ENCODE measurements around the gene TNNT3.

TNNT3 gene

DNA sequence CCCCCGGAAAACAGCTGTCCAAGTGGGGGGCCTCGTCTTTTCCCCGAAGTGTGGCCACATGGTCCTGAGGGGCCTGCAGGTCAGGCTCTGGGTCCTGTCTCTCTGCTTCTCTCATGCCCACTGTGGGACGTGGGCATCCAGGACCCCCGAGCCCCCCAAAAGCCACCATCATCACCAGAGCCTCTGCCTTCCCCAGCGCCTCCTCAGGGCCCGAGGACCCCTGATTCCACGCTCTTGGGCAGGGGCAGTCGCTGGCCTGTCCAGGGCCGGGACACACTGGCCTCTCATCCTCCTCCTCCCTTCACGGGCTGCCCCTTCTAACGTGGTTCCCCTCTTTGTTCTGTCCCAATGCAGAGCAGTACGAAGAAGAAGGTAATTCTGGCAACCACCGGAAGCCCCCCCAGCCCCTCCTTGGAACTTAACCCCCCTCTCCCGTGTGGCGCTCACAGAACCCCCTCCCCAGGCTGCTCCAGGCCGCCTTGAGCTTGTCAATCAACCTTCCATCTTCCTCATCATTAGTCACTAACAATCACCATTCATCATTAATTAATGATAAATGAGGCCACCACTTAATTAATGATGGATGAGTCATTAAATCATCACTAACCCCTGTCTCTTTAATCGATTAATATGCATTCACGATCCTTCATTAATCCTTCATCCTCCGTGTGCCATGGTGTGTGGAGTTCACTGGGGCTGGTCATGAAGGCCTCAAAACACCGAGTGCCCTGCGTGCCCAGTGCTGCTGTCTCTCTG is 3.9 kb downstream of the TNNT3 start:
- DNase-seq (ENCODE audit: low read depth) = no peak

DNA sequence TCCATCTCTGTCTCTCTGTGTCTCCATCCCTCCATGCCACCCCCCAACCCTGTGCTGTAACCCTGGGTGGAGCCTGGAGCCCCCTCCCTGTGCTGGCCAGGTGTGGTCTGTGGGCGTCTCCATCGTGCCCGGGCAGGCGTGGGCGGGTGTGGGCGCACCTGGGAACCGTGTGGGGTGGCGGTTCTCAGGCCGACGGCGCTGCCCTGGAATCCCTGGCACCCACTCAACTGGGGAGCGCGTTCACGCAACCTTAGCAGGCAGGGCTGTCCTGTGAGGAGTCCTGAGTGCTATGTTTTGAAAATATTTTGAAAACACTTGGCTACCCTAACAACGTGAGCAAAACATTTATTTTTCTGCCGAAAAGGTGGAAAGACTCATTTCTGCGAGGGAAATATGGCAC is 4.7 kb downstream of the TNNT3 start:
- DNase-seq (ENCODE audit: low read depth) = no peak

DNA sequence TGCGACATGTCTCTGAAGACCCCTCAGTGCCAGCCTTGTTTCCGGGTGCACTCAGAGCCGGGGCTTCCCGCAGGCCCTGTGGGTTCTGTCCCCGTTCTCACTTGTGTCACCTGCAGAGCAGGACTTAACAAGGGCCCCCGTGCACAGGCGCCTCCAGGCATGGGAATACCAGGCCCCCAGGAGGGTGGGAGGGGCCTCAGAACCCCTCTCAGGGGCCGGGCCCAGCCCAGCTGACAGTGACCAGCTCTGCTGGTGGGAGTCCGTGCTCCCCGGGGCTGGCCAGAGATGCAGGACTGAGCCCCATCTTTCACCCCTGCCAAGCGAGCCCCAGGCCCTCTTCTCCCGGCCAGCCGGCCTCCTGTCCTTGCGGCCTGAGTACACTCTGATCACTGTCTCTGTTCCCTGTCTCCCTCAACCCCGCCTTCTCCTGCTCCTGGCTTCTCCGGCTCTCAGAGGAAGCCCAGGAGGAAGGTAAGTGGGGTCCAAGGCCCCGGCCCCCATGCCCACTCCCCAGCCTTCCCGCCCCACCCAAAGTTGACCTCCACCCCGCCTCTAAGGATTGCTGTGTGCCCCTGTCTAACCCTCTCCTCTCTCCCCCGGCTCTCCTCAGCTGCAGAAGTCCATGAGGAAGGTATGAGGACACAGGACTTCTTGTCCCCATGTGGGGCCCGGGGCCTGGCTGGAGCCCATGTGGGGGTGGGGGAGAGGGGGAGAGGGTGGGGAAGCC is 5.3 kb downstream of the TNNT3 start:
- no peak for DNase-seq (ENCODE audit: low read depth)

DNA sequence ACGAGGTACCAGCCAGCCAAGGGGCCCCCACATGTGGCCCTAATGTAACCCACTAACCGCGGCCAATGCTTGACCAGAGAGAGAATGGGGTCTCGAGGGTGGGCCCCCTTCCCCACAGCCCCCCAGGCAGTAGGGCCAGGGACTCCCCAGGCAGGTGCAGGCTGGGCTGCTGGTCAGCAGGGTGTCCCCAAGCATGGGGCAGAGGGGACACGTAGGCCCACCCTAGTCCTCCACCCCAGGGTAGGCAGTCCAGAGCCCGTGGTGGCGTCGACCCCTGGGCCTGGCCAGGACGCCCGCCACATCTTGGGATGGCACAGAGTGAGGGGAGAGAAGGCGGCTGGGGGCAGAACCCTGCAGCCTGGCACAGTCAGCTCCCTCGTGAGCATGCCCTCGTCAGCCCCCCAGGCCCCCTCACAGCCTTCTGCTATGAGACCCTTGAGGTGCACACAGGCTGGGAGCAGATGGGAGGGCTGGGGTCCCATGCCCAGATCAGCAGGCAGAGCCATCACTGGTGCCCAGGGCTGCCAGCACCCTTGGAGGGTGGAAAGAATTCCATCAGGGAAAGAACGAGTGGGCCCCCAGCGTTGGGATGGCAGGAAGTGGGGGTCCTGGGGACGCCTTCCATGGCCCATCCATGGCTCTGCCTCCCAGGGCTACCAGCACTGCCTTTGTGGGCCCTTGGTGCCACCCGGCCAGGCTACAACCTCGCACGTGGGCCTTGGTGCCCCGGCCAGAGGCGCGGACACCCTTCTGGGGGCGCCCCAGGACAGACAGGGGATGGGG is 6.1 kb downstream of the TNNT3 start:
- no peak for DNase-seq (ENCODE audit: low read depth)

DNA sequence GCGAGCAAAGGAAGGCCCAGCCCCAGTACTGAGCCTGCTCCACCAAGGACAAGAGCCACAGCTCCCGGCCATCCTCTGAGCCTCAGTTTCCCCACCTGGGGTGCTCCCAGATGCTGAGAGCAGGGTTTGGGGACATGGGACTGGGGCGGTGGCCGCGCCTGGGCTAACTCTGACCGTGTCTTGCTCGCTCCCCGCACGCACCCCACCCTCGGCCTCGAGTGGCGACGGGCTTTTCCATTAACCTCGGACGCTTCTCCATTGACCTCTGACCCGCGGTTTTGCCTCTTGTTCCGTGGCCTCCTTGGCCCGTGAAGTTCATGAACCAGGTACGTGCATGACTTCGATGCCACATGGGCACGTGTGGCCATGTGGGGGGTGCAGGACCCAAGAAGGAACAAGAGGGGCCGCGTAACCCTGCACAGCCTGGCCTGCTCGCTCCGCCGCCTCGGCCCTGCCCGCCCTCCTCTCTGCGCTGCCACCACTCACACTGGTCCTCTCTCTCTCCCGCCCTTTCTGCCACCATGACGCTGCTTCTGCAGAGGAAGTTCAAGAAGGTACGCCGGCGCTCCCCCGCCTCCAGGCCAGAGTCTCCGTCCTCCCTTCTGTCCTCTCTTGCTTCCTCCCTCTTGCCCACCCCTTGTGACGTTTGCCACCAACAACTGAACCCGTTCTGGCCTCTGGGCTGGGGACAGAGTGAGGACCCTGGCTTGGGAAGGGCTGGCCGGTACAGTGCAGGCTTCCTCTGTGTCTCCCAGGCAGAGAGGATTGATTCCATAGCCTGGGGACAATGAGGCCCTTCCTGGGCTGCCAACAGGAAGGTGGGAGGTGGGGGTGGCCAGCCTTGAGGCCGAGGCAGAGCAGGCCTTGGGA is 6.9 kb downstream of the TNNT3 start:
- DNase-seq (ENCODE audit: low read depth) = no peak

DNA sequence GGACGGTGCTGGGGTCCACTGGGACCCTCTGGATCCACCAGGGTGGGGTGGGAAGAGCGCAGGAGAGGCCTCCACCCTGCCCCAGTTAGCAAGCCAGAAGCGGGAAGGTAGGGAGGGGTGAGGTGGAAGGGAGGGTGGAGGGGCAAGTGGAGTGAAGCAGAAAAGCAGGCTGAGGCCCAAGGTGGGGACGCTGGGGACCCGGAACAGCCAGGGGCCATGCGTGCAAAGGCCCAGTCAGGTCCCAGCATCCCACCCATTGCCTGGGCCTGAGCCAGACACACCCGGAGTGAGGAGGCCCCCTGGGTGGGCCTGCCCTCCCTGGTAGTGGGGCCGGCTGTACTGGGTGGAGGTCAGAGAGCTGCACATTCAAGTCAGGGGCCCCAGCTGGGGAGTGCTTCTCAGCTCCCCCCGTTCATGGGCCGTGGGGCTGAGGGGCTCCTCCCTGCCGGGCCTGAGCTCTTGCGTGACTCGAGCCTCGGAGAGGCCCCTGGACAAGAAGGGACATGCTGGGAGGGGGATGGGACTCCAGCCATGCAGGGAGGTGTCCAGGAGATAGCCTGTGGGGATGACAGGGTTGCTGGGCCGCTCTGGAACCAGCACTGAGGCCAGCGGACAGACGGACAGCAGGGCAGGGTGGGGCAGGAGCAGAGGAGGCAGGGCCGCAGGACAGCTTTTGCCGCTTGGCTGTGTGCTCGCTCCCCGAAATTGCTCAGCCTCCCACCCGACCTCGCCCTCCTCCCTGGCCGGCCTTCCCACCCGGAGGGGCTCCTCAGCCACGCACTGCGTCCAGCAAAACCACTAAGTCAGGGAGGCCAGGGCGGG is 7.7 kb downstream of the TNNT3 start:
- DNase-seq (ENCODE audit: low read depth) = no peak

DNA sequence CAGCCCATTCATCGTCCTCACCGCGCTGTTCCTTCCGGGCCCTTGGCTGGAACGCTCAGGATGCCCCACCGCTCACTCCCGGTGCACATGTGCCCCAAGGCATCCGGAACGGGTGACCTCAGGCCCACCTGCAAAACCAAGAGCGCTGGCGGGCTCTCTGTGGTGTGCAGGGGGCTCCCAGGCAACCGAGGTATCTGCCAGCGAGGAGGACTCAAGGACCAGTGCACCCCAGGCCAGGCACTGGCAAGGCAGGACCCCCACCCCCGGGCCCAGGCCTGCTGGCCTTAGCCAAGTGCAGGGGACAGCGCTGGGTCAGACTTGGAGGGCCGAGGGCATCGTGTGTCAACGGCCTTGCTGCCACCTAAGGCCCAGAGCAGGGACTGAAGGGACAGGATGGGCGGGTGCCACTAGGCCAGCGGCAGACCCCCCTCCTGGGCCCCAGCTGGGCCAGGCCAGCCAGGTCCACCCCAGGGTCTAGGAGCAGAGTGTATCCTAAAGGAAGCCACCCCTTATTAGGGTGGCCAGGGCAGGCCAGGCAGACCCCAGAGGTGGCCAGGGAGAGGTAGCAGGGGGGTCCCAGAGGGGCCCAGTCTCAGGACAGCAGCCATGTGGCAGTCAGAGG is 8.5 kb downstream of the TNNT3 start:
- DNase-seq (ENCODE audit: low read depth) = no peak

DNA sequence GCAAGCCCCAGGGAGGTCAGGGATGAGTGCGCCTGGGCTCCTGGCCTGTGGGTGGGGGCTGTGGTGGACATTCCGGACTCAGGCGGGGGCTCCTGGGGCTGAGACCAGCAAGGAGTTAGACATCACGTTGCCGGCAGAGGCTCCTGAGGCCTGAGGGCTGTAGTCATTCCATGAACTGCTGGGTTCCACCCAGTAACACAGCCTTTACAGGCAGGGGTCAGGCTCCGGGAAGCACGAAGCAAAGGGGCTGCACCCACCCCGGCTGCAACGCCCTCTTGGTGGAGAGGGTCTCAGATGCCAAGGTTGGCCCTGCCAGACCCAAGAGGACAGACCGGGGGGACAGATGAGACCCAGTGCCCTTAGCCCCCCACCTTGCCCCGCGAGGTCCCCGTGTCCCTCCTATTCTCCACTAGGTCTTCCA is 9.0 kb downstream of the TNNT3 start:
- DNase-seq (ENCODE audit: low read depth) = no peak

DNA sequence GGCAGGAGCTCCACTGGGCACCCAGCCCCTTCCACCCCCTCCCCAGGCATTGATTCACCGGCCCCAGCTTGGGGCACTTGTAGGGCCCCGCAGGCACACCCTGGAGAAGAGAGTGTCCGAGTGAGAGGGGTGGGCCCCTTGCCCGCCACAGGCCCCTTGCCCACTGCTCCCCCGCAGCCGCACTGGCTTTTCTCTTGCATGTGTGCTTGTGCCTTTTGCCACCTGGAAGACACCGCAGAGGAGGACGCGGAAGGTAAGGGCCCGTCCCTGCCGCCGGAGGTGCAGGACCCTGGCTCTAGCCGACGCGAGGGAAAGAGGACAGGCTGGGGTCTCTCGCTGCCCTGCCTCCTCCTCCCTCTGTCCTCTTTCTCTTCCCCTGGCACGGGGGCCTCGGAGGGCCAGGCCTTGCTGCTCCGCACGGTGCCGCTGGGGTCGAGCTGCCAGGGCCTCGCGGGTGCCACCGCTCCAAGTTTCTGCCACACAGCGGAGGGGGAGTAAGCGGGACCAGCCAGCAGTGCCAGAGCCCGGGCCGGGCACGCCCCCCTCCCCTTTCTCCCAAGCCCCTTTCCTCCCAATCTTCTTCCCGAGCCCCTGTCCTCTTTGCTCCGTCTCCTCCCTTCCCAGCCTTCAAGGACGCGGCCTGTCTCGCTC is 9.5 kb downstream of the TNNT3 start:
- DNase-seq (ENCODE audit: low read depth) = no peak

DNA sequence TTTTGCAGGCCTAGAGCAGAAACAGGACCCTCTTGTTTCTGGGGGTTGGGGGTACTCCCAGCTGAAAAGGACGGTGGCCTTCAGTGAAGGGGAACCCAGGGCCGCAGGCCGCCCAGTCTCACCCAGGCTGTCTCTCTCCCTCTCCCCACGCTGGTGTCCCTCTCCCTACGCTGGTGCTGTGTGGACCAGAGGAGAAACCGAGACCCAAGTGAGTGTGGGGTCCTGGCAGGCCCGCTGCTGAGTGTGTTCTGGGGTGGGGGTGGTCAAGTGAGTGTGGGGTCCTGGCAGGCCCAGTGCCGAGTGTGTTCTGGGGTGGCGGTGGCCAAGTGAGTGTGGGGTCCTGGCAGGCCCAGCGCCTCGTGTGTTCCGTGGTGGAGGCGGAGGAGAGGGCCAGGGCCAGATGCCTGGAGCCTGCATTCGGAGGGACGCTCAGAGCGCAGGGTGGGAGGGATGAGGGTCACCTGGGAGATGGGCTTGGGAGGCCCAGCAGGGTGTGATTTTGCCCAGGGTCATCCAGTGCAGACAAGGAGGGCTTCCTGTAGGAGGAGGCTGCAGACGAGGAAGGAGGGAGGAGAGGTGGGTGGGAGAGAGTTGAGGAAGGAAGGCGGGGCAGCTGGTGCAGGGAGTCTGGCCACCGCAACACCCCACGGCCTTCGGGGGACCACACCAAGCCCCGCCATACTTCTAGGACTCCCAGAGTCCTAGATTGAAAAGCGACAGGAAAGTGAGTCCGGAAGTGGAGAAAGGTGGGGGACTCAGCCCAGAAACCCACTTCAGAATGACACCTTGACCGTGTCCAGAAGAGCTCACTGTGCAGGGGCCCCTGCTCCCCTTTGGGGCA is 10.3 kb downstream of the TNNT3 start:
- DNase-seq (ENCODE audit: low read depth) = no peak

DNA sequence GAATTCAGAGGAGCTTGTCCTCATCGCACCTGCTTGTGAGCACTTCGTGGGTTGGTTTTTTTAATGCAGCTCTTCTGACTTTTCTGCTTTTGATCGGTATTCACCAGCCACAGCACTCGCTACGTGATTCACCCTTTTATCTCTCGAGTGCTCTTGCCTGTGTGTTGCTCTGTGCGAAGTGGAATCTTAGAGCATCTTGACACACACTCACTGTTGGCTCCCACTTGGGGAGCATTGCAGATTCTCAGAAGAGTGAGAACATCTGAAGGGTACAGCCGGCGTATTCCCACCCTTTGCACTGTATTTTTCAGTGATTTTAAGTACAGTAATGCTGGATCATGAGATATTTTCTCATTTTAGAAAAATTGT is 10.9 kb downstream of the TNNT3 start:
- no peak for DNase-seq (ENCODE audit: low read depth)

DNA sequence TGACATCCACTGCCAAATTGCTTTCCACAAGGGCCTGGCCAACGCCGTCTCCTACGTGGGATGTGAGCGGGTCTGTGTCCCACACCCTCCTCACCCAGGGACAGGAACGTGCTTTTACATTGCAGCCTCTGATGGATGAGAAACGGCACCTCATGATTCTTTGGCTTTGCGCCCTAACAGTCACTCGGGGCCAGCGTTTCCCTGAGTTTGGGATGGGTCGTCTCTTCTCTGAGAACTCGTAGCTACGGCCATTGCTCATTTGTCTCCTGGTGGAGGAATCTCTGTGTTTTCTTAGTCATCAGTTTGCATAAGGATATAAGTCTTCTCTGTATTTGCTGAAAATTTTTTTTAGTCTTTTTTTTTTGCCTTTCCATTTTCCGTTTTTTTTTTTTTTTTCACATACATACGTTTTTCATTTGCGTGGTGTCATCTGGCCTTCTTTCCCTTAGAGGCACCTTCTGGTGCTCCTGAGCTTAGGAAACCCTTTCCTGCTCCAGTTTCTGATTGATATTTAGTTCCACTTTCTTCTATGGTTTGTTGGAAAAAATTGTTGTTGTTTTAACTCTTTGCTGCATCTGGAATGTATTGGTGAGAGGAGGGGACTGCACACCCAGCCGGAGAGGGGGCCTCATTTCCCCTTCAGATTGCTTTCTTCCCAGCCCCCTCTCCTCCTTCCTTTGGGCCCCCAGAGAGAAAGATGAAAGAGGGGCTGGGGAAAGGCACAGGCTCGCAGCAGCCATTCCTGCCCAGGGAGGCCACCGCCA is 12.0 kb downstream of the TNNT3 start:
- no peak for DNase-seq (ENCODE audit: low read depth)

DNA sequence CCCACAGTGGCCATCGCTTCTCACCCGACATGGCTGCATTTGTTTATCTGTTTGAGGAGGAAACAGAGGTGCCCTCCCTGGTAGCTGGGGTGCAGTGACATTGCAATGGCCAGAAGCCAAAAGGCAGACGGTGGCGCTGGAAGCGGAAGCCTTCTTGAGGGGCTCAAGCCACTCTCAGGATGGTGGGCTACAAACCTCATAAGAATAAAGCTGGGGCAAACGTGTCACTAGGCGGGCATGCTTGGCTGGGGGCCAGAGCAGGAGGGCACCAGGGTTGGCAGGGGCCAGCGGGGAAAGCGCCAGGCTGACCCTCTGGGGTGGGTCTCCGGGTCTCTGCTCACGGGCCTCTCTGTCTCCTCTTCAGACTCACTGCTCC is 12.6 kb downstream of the TNNT3 start:
- DNase-seq (ENCODE audit: low read depth) = no peak

DNA sequence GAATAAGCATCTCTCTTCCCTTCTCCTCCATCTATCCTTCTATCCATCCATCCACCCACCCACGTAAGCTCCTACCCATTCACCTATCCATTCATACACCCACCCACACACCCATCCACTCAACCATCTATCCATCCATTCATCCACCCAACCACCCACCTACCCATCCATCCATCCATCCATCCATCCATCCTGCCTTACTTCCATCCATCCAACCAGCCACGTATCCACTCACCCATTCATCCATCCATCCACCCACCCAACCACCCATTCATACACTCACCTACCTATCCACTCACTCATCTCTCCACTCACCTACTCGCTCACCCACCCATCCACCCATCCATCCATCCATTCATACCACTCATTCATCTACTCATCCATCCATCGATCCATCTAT is 13.2 kb downstream of the TNNT3 start:
- DNase-seq (ENCODE audit: low read depth) = no peak

DNA sequence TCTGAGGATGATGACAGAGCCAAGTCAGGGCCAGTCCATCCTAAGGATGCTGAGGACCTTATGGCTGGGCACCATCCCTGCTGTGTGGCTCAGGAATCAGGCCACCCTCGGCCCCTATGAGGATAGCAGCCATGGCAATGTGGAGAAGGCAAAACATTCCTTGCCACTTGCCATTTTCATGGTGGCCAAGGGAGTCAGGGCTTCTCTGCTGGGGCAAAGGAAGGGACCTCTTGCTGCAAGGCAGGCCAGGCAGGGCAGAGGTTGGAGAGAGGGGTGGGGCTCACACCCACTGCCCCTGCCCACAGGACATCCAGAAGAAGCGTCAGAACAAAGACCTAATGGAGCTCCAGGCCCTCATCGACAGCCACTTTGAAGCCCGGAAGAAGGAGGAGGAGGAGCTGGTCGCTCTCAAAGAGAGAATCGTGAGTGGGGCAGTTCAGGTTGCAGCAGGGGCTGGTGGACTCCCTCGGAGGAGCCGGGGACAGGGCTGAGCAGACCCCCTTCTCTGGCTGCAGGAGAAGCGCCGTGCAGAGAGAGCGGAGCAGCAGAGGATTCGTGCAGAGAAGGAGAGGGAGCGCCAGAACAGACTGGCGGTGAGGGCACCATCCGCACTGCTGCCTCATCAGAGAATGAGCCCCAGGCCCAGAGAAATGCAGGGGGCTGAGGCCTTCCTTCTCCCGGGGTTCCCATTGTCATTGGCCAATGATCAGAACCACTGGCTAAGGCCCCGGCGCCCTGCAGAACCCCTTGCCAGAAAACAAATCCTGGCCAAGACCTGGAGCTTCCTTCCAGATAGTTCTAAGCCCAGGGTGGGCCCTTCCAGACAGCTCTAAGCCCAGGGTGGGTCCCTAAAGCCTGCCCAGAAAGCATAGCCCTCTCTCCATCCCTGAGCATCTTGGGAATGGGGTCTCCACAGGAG is 14.2 kb downstream of the TNNT3 start:
- no peak for DNase-seq (ENCODE audit: low read depth)

DNA sequence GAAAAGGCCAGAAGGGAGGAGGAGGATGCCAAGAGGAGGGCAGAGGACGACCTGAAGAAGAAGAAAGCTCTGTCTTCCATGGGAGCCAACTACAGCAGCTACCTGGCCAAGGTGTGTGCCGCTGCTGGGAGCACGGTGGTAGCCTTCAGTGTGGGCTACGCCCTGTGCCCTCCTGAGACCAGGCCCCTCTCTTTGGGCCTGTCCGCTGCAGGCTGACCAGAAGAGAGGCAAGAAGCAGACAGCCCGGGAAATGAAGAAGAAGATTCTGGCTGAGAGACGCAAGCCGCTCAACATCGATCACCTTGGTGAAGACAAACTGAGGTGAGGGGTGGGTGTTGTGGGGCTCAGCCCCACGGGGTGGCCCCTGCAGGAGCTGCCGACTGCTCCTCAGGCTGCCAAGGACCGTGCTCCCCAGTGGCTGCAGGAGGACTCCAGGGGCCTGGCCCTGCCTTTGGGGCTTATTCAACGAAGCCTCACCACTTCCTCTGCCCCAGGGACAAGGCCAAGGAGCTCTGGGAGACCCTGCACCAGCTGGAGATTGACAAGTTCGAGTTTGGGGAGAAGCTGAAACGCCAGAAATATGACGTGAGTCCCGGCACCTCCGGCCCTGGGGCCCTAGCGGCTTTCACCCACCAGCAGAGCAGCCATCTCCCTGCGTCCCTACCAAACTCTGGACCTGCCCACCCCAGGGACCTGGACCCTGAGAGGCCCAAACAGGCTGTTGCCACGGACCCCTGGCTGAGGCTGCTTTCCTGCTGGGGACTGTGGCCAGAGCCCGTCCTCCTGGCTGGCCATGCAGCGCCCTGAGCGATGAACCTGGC is 15.0 kb downstream of the TNNT3 start:
- no peak for DNase-seq (ENCODE audit: low read depth)

All from GM04503 (cell line).